WI38 (cell line): ENCODE measurements around the gene TRAK2.

Experiments used
- H3K4me3 ChIP-seq: 2 replicates; pipeline ENCODE4 v1.5.1; 2011; ENCODE audit warnings: low read depth, mild to moderate bottlenecking, control low read depth, low read length
- TF ChIP-seq, protein P1 (sequence below): IDR thresholded peaks from 2 replicates; pipeline ENCODE4 v1.5.1; 2012; ENCODE audit warnings: low read depth, mild to moderate bottlenecking, control low read depth, low read length

The TRAK2 gene

DNA sequence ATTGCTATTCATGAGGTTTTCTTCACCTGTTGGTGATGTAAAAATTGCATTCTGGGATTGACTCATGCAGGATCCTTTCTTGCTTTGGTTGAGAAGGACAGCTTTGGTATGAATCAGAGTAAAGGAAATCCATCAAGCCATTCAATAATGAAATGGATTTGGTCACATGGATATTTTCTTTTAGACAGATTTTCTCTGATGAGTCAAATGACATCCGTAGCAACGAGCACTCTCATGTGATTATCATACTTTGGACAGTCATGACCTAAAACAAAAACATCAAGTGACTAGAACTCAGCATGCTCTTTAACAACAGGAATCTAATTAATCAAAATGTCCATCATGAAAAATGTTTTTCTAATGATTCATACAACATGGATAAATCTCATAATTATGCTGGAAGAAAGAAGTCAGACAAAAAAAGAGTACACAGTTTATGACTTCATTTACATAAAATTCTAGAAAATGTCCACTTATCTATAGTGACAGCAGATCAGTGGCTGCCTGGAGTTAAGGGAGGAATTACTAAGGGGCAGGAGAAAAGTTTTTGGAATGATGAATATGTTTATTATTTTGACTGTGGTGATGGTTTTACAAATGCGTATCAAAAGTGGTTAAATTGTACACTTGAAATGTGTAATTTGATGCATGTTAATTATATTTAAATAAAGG is 30.7 kb downstream of the TRAK2 start:
- H3K4me3 ChIP-seq, result no peak overlapping the region
- TF ChIP-seq, protein P1, sequence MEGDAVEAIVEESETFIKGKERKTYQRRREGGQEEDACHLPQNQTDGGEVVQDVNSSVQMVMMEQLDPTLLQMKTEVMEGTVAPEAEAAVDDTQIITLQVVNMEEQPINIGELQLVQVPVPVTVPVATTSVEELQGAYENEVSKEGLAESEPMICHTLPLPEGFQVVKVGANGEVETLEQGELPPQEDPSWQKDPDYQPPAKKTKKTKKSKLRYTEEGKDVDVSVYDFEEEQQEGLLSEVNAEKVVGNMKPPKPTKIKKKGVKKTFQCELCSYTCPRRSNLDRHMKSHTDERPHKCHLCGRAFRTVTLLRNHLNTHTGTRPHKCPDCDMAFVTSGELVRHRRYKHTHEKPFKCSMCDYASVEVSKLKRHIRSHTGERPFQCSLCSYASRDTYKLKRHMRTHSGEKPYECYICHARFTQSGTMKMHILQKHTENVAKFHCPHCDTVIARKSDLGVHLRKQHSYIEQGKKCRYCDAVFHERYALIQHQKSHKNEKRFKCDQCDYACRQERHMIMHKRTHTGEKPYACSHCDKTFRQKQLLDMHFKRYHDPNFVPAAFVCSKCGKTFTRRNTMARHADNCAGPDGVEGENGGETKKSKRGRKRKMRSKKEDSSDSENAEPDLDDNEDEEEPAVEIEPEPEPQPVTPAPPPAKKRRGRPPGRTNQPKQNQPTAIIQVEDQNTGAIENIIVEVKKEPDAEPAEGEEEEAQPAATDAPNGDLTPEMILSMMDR, result no peak

DNA sequence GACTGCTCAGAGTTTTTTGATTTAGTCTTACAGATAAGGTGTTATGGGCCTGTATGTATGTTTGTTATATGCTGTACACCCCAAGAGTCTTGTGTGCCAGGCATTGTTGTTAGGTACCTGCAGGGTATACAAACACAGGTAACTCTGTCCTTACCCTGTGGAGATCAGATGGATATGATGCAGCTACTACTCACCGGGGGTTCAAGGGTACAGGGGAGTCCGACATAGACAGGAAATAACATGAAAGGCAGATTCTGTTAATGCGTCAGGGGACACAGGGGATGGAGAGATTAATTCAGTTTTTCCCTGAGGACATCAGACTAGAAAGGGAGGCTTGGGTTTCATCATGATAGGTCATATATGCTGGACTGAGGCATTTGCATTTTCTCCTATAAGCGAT is 31.3 kb downstream of the TRAK2 start:
- no peak overlapping the region for H3K4me3 ChIP-seq
- TF ChIP-seq, protein P1, result no peak

DNA sequence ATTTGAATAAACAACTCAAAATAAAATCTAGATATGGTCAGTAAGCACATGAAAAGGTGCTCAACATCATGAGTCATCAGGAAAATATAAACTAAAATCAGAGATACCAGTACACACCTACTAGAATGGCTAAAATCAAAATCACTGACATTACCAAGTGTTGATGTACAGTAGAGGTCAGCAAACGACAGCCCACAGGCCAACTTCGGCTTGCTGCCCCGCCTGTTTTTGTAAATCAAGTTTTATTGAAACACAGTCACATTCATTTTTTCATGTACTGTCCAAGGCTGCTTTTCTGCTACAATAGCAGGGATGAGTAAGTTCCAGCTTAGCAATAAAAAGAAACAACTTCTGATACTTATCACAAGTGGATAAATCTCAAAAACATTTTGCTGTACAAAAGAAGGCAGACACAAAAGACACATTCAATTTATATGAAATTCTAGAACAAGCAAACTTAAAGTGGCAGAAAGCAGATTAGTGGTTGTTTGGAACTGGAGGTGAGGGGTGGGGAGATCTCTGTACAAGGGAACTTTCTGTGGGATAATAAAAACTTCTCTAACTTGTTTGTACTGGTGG is 32.1 kb downstream of the TRAK2 start:
- no peak overlapping the region for H3K4me3 ChIP-seq
- TF ChIP-seq, protein P1, result no peak

DNA sequence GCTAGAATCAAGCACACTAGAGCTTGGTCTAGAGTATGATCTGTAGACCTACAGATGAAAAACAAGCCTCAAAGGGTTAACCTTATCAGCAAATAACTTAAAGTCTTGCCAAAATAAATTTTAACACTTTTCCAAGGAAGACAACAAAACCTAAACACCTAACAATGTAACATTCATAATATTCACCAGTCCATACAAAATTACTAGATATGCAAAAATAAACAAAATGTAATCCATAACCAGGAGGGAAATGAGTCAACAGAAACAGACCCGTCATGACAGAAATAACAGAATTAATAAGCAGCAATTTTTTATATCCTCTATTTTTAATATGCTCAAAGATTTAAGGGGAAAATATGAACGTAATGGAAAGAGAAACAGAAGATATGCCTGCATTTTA is 36.1 kb downstream of the TRAK2 start:
- H3K4me3 ChIP-seq, result no peak overlapping the region
- TF ChIP-seq, protein P1, result no peak

DNA sequence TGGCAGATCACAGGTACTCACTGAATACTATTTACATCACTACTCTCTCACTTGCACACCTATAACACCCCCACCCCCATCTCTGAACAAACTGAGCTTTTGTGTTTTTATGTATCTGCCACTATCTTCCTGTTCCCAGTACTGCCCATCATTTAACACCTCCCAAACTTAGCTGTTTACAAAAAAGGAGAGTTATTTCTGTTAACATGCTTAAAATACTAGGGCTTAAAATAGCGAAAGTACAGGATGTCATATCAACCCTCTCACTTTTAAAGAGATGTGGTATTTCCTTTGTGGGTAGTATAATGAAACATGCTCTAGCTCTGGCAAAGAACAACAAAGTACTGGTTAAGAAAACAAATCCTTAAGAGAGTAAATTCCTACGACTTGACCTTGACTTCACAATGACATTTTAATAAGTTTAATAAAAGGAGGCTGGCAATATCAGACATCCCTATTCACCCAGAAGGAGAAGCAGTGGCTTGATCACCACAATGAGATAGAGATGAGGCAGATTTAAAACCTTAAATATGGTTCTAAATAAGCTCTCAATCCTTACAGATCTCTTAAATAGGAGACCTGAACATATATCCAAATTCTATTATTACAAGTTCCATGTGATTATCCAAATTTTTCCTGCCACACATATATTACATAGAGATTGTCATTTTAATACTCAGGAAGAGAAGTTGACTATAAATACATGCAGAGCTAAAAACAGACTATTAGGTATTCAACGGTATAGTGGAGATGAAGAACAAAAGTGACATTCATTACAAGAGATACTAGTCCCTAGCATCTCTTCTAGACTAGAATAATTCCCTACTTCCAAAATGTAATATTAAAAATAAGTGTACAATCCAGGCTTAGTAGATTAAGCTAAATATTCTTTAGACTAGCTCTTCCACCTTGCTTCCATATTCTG is 36.9 kb downstream of the TRAK2 start:
- TF ChIP-seq, protein P1, result no peak
- no peak overlapping the region for H3K4me3 ChIP-seq

DNA sequence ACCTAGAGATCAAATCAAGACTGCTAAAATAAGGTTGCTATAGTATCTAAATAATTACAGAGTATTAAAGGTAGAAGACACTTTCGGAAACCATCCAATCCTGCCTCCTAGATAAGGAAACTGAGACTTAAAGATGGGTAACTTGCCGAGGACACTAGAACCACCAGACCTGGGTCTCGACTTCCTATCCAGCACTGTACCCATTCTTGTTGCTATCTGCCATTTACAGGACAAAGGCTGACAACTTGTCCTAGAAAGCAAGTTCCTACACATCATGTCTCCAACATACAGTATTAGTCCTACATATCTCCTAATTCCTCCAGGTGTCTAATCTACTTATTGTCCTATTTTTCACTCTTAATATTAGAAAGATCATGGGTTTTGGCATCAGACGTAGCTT is 37.7 kb downstream of the TRAK2 start:
- H3K4me3 ChIP-seq, result no peak overlapping the region
- TF ChIP-seq, protein P1, result no peak

DNA sequence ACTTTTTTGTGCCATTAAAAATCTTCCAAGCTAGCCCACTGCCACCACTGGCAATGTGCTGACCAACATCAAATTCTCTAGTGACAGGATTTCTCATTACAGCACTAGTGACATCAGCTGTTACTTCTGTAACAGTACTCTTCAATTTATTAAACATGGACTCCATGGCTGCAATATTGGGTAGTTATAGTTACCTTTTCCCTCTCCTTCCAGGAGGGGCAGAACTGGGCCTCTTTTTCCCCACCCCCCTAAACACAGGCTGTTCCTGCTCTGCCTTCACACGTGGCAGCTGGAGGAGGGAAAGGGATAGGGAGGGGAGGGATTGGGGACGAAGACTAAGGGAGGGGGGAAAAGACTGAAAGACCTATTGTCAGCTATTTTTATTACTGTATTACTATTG is 38.1 kb downstream of the TRAK2 start:
- H3K4me3 ChIP-seq, result no peak overlapping the region
- TF ChIP-seq, protein P1, result no peak
